GM18858 (cell line): ENCODE results near the gene GABRG3.
"Not testable (repeated sequence)": the region's sequence is repeated elsewhere in the genome, so short reads cannot be mapped to it uniquely, and the experiment has no call there.

Source experiments
- ATAC-seq: cut with Tn5 transposase; IDR thresholded peaks from one replicate; pipeline ENCODE4 v1.9.1; 2021; ENCODE audit not compliant: unreplicated experiment

The GABRG3 gene

GRCh38 chr15:27323801-27324200 lies 352.8 kb downstream of the GABRG3 start:
- no peak for ATAC-seq

- no peak for ATAC-seq
These were observed 354.1 kb downstream of the GABRG3 start for GRCh38 chr15:27324886-27325615.

GRCh38 chr15:27327467-27328025 lies 356.6 kb downstream of the GABRG3 start:
- ATAC-seq: no peak

- no peak for ATAC-seq
These were observed 357.2 kb downstream of the GABRG3 start for GRCh38 chr15:27328186-27328585.

- no peak for ATAC-seq
These were observed 357.6 kb downstream of the GABRG3 start for GRCh38 chr15:27328608-27329007.

- ATAC-seq: no peak
These were observed 359.3 kb downstream of the GABRG3 start for GRCh38 chr15:27330326-27330725.

GRCh38 chr15:27336676-27337075 lies 365.7 kb downstream of the GABRG3 start:
- no peak for ATAC-seq

GRCh38 chr15:27339138-27339537 lies 368.2 kb downstream of the GABRG3 start:
- no peak for ATAC-seq

- ATAC-seq: no peak
These were observed 370.9 kb downstream of the GABRG3 start for GRCh38 chr15:27341780-27342343.

- no peak for ATAC-seq
These were observed 372.0 kb downstream of the GABRG3 start for GRCh38 chr15:27342991-27343390.

GRCh38 chr15:27352136-27352535 lies 381.2 kb downstream of the GABRG3 start:
- no peak for ATAC-seq

- no peak for ATAC-seq
These were observed 382.9 kb downstream of the GABRG3 start for GRCh38 chr15:27353856-27354255.

GRCh38 chr15:27358751-27359434 lies 387.9 kb downstream of the GABRG3 start:
- ATAC-seq: no peak

- ATAC-seq: no peak
These were observed 388.6 kb downstream of the GABRG3 start for GRCh38 chr15:27359586-27359985.

GRCh38 chr15:27360316-27360715 lies 389.3 kb downstream of the GABRG3 start:
- no peak for ATAC-seq

- no peak for ATAC-seq
These were observed 390.5 kb downstream of the GABRG3 start for GRCh38 chr15:27361438-27361837.

- ATAC-seq: no peak
These were observed 394.5 kb downstream of the GABRG3 start for GRCh38 chr15:27365456-27365855.

GRCh38 chr15:27377391-27377790 lies 406.4 kb downstream of the GABRG3 start:
- ATAC-seq: not testable (repeated sequence)

GRCh38 chr15:27382361-27383025 lies 411.5 kb downstream of the GABRG3 start:
- no peak for ATAC-seq

- ATAC-seq: no peak
These were observed 412.7 kb downstream of the GABRG3 start for GRCh38 chr15:27383726-27384125.

GRCh38 chr15:27392163-27392562 lies 421.2 kb downstream of the GABRG3 start:
- no peak for ATAC-seq
